Limb (tissue), 2 donors: Measurements from ENCODE around the gene TMEM178B.
A peak's percentile ranks its signal among the peaks of the same experiment; 100 is the strongest.

Experiments used
- DNase-seq, 2 donors: peaks; one replicate each; pipeline ENCODE4 v3.0.0-alpha.2; 2016; ENCODE audit errors: extremely low spot score in 2 of 2

Gene TMEM178B

GRCh38 chr7:141349804-141350203, 275.9 kb downstream of the TMEM178B start:
- no peak for DNase-seq

GRCh38 chr7:141351175-141351574, 277.3 kb downstream of the TMEM178B start:
- no peak for DNase-seq

GRCh38 chr7:141352955-141353354, 279.1 kb downstream of the TMEM178B start:
- no peak for DNase-seq

- no peak for DNase-seq
Observed at GRCh38 chr7:141354251-141354650, 280.4 kb downstream of the TMEM178B start.

GRCh38 chr7:141355032-141355431, 281.2 kb downstream of the TMEM178B start:
- no peak for DNase-seq

- no peak for DNase-seq
Observed at GRCh38 chr7:141356161-141356560, 282.3 kb downstream of the TMEM178B start.

- DNase-seq: no peak
Observed at GRCh38 chr7:141358386-141358785, 284.5 kb downstream of the TMEM178B start.

GRCh38 chr7:141359262-141359661, 285.4 kb downstream of the TMEM178B start:
- no peak for DNase-seq

GRCh38 chr7:141359740-141360415, 286.0 kb downstream of the TMEM178B start:
- no peak for DNase-seq

GRCh38 chr7:141360416-141360760, 286.5 kb downstream of the TMEM178B start:
- DNase-seq: no peak

GRCh38 chr7:141360803-141361202, 286.9 kb downstream of the TMEM178B start:
- no peak for DNase-seq

GRCh38 chr7:141361479-141361878, 287.6 kb downstream of the TMEM178B start:
- no peak for DNase-seq

GRCh38 chr7:141361960-141362359, 288.1 kb downstream of the TMEM178B start:
- no peak for DNase-seq

- DNase-seq: no peak
Observed at GRCh38 chr7:141362580-141363435, 288.9 kb downstream of the TMEM178B start.

GRCh38 chr7:141363748-141364147, 289.9 kb downstream of the TMEM178B start:
- no peak for DNase-seq

GRCh38 chr7:141366091-141366621, 292.3 kb downstream of the TMEM178B start:
- DNase-seq: peak in 1 of 2 donors; percentile 20

GRCh38 chr7:141369422-141369821, 295.6 kb downstream of the TMEM178B start:
- no peak for DNase-seq

GRCh38 chr7:141370178-141370577, 296.3 kb downstream of the TMEM178B start:
- DNase-seq: no peak

GRCh38 chr7:141370650-141371049, 296.8 kb downstream of the TMEM178B start:
- no peak for DNase-seq

- DNase-seq: no peak
Observed at GRCh38 chr7:141374425-141374824, 300.6 kb downstream of the TMEM178B start.

GRCh38 chr7:141375442-141375841, 301.6 kb downstream of the TMEM178B start:
- no peak for DNase-seq

GRCh38 chr7:141377906-141378305, 304.0 kb downstream of the TMEM178B start:
- no peak for DNase-seq

- no peak for DNase-seq
Observed at GRCh38 chr7:141378405-141378804, 304.5 kb downstream of the TMEM178B start.
